HepG2 (cell line): ENCODE results near the gene G6PD. TPM values are rescaled to one million over a fixed set of nuclear protein-coding genes. Genes with fewer than 3 reads are reported as not detected.

Source experiments
- ATAC-seq: fragments of 200-7000 bp; cut with Tn5 transposase; 3 replicates; pipeline ENCODE4 v1.9.1; 2020; ENCODE audit warnings: mild to moderate bottlenecking, moderate library complexity
- BruUV-seq: library from RNA; stranded (reverse); fragments of 400-500 nt; replicated peaks from 2 replicates; lab custom pipeline; 2021; lab: Mats Ljungman, UMichigan
- CTCF ChIA-PET: fragments of 300-600 bp; formaldehyde crosslinking; extraction: SDS; loops from one replicate; lab custom pipeline; 2021; ENCODE audit warnings: low total read pairs, inconsistent platforms, low intra/inter-chr PET ratio; lab: Yijun Ruan, JAX
- POLR2A ChIA-PET: fragments of 350-600 bp; sonication (Branson Sonifier 250); formaldehyde crosslinking; loops from one replicate; lab custom pipeline; 2020; ENCODE audit warnings: antibody characterized with exemption, inconsistent platforms; lab: Yijun Ruan, JAX
- DNase-seq: peaks from one replicate; pipeline ENCODE4 v3.0.0-alpha.2; 2015; ENCODE audit warnings: low spot score
- FAIRE-seq: peaks from 3 replicates; lab custom pipeline; 2011; peaks lifted over from hg19 to GRCh38; lab: Jason Lieb, UNC
- H2AFZ ChIP-seq: one replicate; pipeline ENCODE4 v1.6.1; 2011; ENCODE audit warnings: low read length, inconsistent platforms
- H3K27ac ChIP-seq: fragments of 300-600 bp; 3 replicates; pipeline ENCODE4 v1.8.0; 2011; ENCODE audit warnings: mixed run types, mild to moderate bottlenecking, mixed read lengths, low read length, inconsistent platforms; ENCODE audit not compliant: insufficient read depth; ENCODE audit errors: extremely low read length
- H3K27me3 ChIP-seq, 2 experiments: fragments of 200-600 bp in 1 of 2; 2 replicates in 1 of 2; 3 replicates in 1 of 2; pipeline versions ENCODE4 v1.6.0 to v1.8.0; 2011; ENCODE audit warnings: low read length in 2 of 2, mild to moderate bottlenecking in 2 of 2, moderate library complexity in 2 of 2, inconsistent platforms in 1 of 2; ENCODE audit not compliant: insufficient read depth in 2 of 2, control insufficient read depth in 1 of 2
- H3K36me3 ChIP-seq, 2 experiments: fragments of 200-600 bp in 1 of 2; replicated peaks in 1 of 2; 2 replicates in 1 of 2; 3 replicates in 1 of 2; pipeline versions ENCODE4 v1.5.1 to v1.8.0; 2011; ENCODE audit warnings: low read length in 2 of 2, inconsistent platforms in 1 of 2; ENCODE audit not compliant: insufficient read depth in 2 of 2, control insufficient read depth in 1 of 2
- H3K4me1 ChIP-seq: 2 replicates; pipeline ENCODE4 v1.5.1; 2012; ENCODE audit warnings: low read length, inconsistent platforms; ENCODE audit not compliant: insufficient read depth
- H3K4me2 ChIP-seq: 2 replicates; pipeline ENCODE4 v1.6.0; 2011; ENCODE audit warnings: low read depth, low read length, inconsistent platforms
- H3K4me3 ChIP-seq, 3 experiments: fragments of 200-600 bp in 1 of 3; sonication (generic), shearing (Covaris generic) in 1 of 3; replicated peaks in 1 of 3; 2 replicates each; pipeline ENCODE4 v1.5.1; 2011 to 2016; ENCODE audit warnings: low read length in 3 of 3, inconsistent platforms in 2 of 3, low read depth in 2 of 3, mild to moderate bottlenecking in 2 of 3, control low read depth in 1 of 3, mixed read lengths in 1 of 3; ENCODE audit not compliant: insufficient read depth in 1 of 3
- H3K79me2 ChIP-seq: one replicate; pipeline ENCODE4 v1.6.1; 2011; ENCODE audit warnings: low read length, inconsistent platforms; ENCODE audit not compliant: insufficient read depth
- H3K9ac ChIP-seq: 2 replicates; pipeline ENCODE4 v1.6.0; 2011; ENCODE audit warnings: mild to moderate bottlenecking, low read depth, low read length, inconsistent platforms; ENCODE audit not compliant: insufficient read depth
- H3K9me3 ChIP-seq: 2 replicates; pipeline ENCODE4 v1.5.1; 2012; ENCODE audit warnings: mild to moderate bottlenecking, low read length
- H4K20me1 ChIP-seq: 2 replicates; pipeline ENCODE4 v1.6.0; 2011; ENCODE audit warnings: inconsistent platforms, mild to moderate bottlenecking, low read length, moderate library complexity; ENCODE audit not compliant: insufficient read depth
- CHD4 ChIP-seq: fragments of 200-600 bp; sonication (generic); IDR thresholded peaks from 2 replicates; pipeline ENCODE4 v1.7.0; 2017; ENCODE audit warnings: mild to moderate bottlenecking, low read length, borderline replicate concordance
- GPN1 ChIP-seq: sonication (generic); formaldehyde crosslinking; IDR thresholded peaks from 2 replicates; pipeline ENCODE4 v1.5.1; 2020; ENCODE audit warnings: missing genetic modification reagents, borderline replicate concordance
- MBNL3 ChIP-seq: fragments of 250-450 bp; sonication (Bioruptor Pico); conservative IDR thresholded peaks from 2 replicates; pipeline ENCODE4 v1.8.0; 2022; ENCODE audit warnings: mild to moderate bottlenecking, inconsistent platforms
- ZFP1 ChIP-seq: IDR thresholded peaks from 2 replicates; pipeline ENCODE4 v1.6.1; 2016
- ZNF138 ChIP-seq: sonication (generic); formaldehyde crosslinking; IDR thresholded peaks from 2 replicates; pipeline ENCODE4 v1.5.0; 2020; ENCODE audit warnings: mild to moderate bottlenecking, low read depth, missing genetic modification reagents
- ZNF317 ChIP-seq: sonication (generic); formaldehyde crosslinking; IDR thresholded peaks from 2 replicates; pipeline ENCODE4 v1.5.0; 2020; ENCODE audit warnings: mild to moderate bottlenecking, missing genetic modification reagents
- ZNF44 ChIP-seq: sonication (generic); formaldehyde crosslinking; IDR thresholded peaks from 2 replicates; pipeline ENCODE4 v1.5.1; 2020; ENCODE audit warnings: mild to moderate bottlenecking, missing genetic modification reagents
- ZNF556 ChIP-seq: sonication (generic); formaldehyde crosslinking; IDR thresholded peaks from 2 replicates; pipeline ENCODE4 v1.4.0; 2020; ENCODE audit warnings: mild to moderate bottlenecking, missing genetic modification reagents, borderline replicate concordance
- ZNF83 ChIP-seq: sonication (generic); formaldehyde crosslinking; IDR thresholded peaks from 2 replicates; pipeline ENCODE4 v1.4.0; 2020; ENCODE audit warnings: missing genetic modification reagents, mild to moderate bottlenecking, borderline replicate concordance
- WGBS: methylation state at CpG from one replicate; pipeline ENCODE4 v1.1.6; 2017; ENCODE audit warnings: low lambda C conversion rate; 5-methylcytosine and 5-hydroxymethylcytosine counted together
- in situ Hi-C: cut with HindIII; loops from 2 replicates; pipeline ENCODE4 v1.10.0; 2017; ENCODE audit warnings: low pct_unique_long_range_greater_than_20kb; ENCODE audit not compliant: extremely low pct_ligation_motif_present
- intact Hi-C: fragments of 100-400 bp; cut with micrococcal nuclease; formaldehyde crosslinking; loops from one replicate; pipeline ENCODE4 v1.10.0; 2022; ENCODE audit not compliant: unreplicated experiment
- polyA plus RNA-seq, 8 experiments: library from polyadenylated mRNA; depleted of rRNA in 3 of 8; stranded (reverse) in 7 of 8; unstranded in 1 of 8; fragments of >200 nt; fragmentation: Illumina TruSeq in 4 of 8; extraction: Trizol in 4 of 8; gene quantifications; 2 replicates each; pipeline versions ENCODE4 v1.2.1 to v1.2.3, GENCODE V29; 2011 to 2016; ENCODE audit warnings: low read depth in 4 of 8, missing spikeins in 1 of 8, mixed read lengths in 1 of 8; ENCODE audit not compliant: insufficient read depth in 1 of 8
- total RNA-seq, 5 experiments: library from RNA; depleted of rRNA; stranded (reverse); fragments of >200 nt; fragmentation: Illumina TruSeq; extraction: Trizol; gene quantifications; 2 replicates each; pipeline ENCODE4 v1.2.3, GENCODE V29; 2016; ENCODE audit warnings: low read depth in 1 of 5
- TF ChIP-seq, protein P1 (sequence below): sonication (generic); formaldehyde crosslinking; IDR thresholded peaks from 2 replicates; pipeline ENCODE4 v1.4.0; 2020; ENCODE audit warnings: missing genetic modification reagents, borderline replicate concordance

G6PD gene
- total and polyA plus RNA-seq, 2 of the 13 experiments (the other 11 are each of a cell fraction or from before 2014, with no cell fraction given), result 18.8 to 28.8 TPM

DNA sequence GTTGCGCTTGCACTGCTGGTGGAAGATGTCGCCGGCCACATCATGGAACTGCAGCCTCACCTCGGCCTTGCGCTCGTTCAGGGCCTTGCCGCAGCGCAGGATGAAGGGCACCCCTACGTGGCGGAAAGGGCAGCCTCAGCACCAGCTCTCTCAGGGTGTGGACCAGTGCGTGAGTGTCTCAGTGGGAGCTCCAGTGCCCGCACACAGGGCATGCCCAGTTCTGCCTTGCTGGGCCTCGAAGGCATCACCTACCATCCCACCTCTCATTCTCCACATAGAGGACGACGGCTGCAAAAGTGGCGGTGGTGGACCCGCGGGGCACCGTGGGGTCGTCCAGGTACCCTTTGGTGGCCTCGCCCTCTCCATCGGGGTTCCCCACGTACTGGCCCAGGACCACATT, 14.0 kb downstream of the G6PD start:
- no peak for FAIRE-seq
- Histone ChIP-seq H3K27me3 (no peaks in the 10 kb centered on the region), H3K9me3 (no peaks in the 10 kb centered on the region), H3K36me3 (peaks cover 4 to 13% of the 10 kb centered on the region in 2 experiments; a peak in 3 of 5 replicates), H3K4me1 (peaks cover 25% of the 10 kb centered on the region), H3K9ac (no peak overlapping the region), H3K79me2 (no peaks in the 10 kb centered on the region), H3K4me3 (no peak overlapping the region), H2AFZ (no peak overlapping the region), H4K20me1 (no peaks in the 10 kb centered on the region), H3K4me2 (no peak overlapping the region), H3K27ac (no peak overlapping the region)
- no peak for DNase-seq
- POLR2A ChIA-PET, result interaction anchor here (0.9 to 1.1 kb wide), 2 partner anchors 11 to 123 kb away, joined by 3 read pairs; partner anchors contain the start of gene DNASE1L1
- intact Hi-C loops (no loop called here), in situ Hi-C loops (loop anchor here (25.0 kb wide), 1 partner anchor 120 kb away; the partner anchor contains the start of genes DNASE1L1 and TAFAZZIN)
- WGBS, result 100% methylated on average over 10 of the region's 23 CpGs
- no peak for TF ChIP-seq CHD4
- TF ChIP-seq ZNF83 (CRISPR knock-in tag), result no peak
- TF ChIP-seq ZNF44 (CRISPR knock-in tag), result no peak
- no peak for TF ChIP-seq ZNF138 (CRISPR knock-in tag)
- TF ChIP-seq MBNL3, result no peak
- no peak for TF ChIP-seq ZNF317
- TF ChIP-seq ZFP1, result no peak
- TF ChIP-seq ZNF556 (CRISPR knock-in tag), result no peak
- TF ChIP-seq, protein P1, sequence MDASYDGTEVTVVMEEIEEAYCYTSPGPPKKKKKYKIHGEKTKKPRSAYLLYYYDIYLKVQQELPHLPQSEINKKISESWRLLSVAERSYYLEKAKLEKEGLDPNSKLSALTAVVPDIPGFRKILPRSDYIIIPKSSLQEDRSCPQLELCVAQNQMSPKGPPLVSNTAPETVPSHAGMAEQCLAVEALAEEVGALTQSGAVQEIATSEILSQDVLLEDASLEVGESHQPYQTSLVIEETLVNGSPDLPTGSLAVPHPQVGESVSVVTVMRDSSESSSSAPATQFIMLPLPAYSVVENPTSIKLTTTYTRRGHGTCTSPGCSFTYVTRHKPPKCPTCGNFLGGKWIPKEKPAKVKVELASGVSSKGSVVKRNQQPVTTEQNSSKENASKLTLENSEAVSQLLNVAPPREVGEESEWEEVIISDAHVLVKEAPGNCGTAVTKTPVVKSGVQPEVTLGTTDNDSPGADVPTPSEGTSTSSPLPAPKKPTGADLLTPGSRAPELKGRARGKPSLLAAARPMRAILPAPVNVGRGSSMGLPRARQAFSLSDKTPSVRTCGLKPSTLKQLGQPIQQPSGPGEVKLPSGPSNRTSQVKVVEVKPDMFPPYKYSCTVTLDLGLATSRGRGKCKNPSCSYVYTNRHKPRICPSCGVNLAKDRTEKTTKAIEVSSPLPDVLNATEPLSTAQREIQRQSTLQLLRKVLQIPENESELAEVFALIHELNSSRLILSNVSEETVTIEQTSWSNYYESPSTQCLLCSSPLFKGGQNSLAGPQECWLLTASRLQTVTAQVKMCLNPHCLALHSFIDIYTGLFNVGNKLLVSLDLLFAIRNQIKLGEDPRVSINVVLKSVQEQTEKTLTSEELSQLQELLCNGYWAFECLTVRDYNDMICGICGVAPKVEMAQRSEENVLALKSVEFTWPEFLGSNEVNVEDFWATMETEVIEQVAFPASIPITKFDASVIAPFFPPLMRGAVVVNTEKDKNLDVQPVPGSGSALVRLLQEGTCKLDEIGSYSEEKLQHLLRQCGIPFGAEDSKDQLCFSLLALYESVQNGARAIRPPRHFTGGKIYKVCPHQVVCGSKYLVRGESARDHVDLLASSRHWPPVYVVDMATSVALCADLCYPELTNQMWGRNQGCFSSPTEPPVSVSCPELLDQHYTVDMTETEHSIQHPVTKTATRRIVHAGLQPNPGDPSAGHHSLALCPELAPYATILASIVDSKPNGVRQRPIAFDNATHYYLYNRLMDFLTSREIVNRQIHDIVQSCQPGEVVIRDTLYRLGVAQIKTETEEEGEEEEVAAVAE, result no peak
- TF ChIP-seq GPN1 (CRISPR knock-in tag), result no peak
- CTCF ChIA-PET, result no interaction called here
- no peak for ATAC-seq
- no TSS peak for BruUV-seq
